GM19238 (cell line): ENCODE measurements around the gene ZNF831.

Experiments used
- DNase-seq: peaks from one replicate; pipeline ENCODE4 v3.0.0; 2011; ENCODE audit warnings: low spot score; ENCODE audit not compliant: insufficient read length

The ZNF831 gene

GRCh38 chr20:59301343-59302007 is 137.9 kb downstream of the ZNF831 start:
- DNase-seq = no peak

GRCh38 chr20:59305908-59306655 is 142.5 kb downstream of the ZNF831 start:
- DNase-seq = no peak

GRCh38 chr20:59307270-59307669 is 143.6 kb downstream of the ZNF831 start:
- DNase-seq = no peak
